SK-N-SH (cell line): ENCODE measurements around the gene MMAA. TPM values are rescaled to one million over a fixed set of nuclear protein-coding genes. Genes with fewer than 3 reads are reported as not detected.

ENCODE experiments used
- CTCF ChIA-PET: fragments of 300-600, 350-600 bp; formaldehyde crosslinking; extraction: SDS; loops from one replicate; lab custom pipeline; 2021; lab: Yijun Ruan, JAX
- POLR2A ChIA-PET: fragments of 350-600 bp; sonication (Branson Sonifier 250); formaldehyde crosslinking; extraction: SDS; loops from one replicate; lab custom pipeline; 2020; ENCODE audit warnings: antibody characterized with exemption, inconsistent platforms; lab: Yijun Ruan, JAX
- DNase-seq: peaks from one replicate; pipeline ENCODE4 v3.0.0; 2012
- H2AFZ ChIP-seq: fragments of 200-600 bp; sonication (generic); 2 replicates; pipeline ENCODE4 v1.8.1; 2016; ENCODE audit warnings: antibody characterized with exemption, mild to moderate bottlenecking, low read depth
- H3F3A ChIP-seq: fragments of 200-600 bp; sonication (generic); replicated peaks from 2 replicates; pipeline ENCODE3; 2016; ENCODE audit warnings: antibody characterized with exemption, mild to moderate bottlenecking; ENCODE audit not compliant: insufficient read depth
- H3K27ac ChIP-seq, 2 experiments: fragments of 200-500 bp in 1 of 2; fragments of 200-600 bp in 1 of 2; sonication (Bioruptor generic) in 1 of 2; sonication (generic), shearing (Covaris generic) in 1 of 2; 2 replicates each; pipeline versions ENCODE4 v1.5.1 to v1.6.1; 2014 to 2016; ENCODE audit warnings: low read depth in 2 of 2, inconsistent platforms in 1 of 2, low read length in 1 of 2, mild to moderate bottlenecking in 1 of 2, mixed read lengths in 1 of 2
- H3K27me3 ChIP-seq: fragments of 200-600 bp; sonication (generic), shearing (Covaris generic); 2 replicates; pipeline ENCODE4 v1.6.1; 2016; ENCODE audit warnings: mixed run types; ENCODE audit not compliant: insufficient read depth
- H3K36me3 ChIP-seq, 2 experiments: fragments of 200-500 bp in 1 of 2; fragments of 200-600 bp in 1 of 2; sonication (Bioruptor generic) in 1 of 2; sonication (generic) in 1 of 2; replicated peaks in 1 of 2; 2 replicates each; pipeline versions ENCODE3 to v1.5.1; 2014 to 2016; ENCODE audit warnings: low read length in 1 of 2, mild to moderate bottlenecking in 1 of 2; ENCODE audit not compliant: insufficient read depth in 2 of 2, control insufficient read depth in 1 of 2
- H3K4me1 ChIP-seq, 2 experiments: fragments of 200-500 bp in 1 of 2; fragments of 200-600 bp in 1 of 2; sonication (Bioruptor generic) in 1 of 2; sonication (generic), shearing (Covaris generic) in 1 of 2; 2 replicates each; pipeline versions ENCODE4 v1.5.1 to v1.6.1; 2014 to 2016; ENCODE audit warnings: low read depth in 1 of 2, low read length in 1 of 2, mixed run types in 1 of 2; ENCODE audit not compliant: insufficient read depth in 2 of 2, control insufficient read depth in 1 of 2
- H3K4me2 ChIP-seq: fragments of 200-600 bp; sonication (generic), shearing (Covaris generic); 2 replicates; pipeline ENCODE4 v1.6.1; 2017; ENCODE audit warnings: mixed run types
- H3K4me3 ChIP-seq, 2 experiments: fragments of 200-500 bp in 1 of 2; fragments of 200-600 bp in 1 of 2; sonication (Bioruptor generic) in 1 of 2; sonication (generic), shearing (Covaris generic) in 1 of 2; 2 replicates each; pipeline versions ENCODE4 v1.5.1 to v1.8.1; 2014 to 2016; ENCODE audit warnings: low read depth in 2 of 2, inconsistent platforms in 1 of 2, low read length in 1 of 2, mild to moderate bottlenecking in 1 of 2, mixed read lengths in 1 of 2, moderate library complexity in 1 of 2
- H3K79me2 ChIP-seq: fragments of 200-600 bp; sonication (generic); 2 replicates; pipeline ENCODE4 v1.8.1; 2017; ENCODE audit warnings: mild to moderate bottlenecking; ENCODE audit not compliant: insufficient read depth
- H3K9ac ChIP-seq: fragments of 200-600 bp; sonication (generic); 2 replicates; pipeline ENCODE4 v1.6.1; 2017; ENCODE audit warnings: mixed run types
- H3K9me2 ChIP-seq: fragments of 200-600 bp; sonication (generic); 2 replicates; pipeline ENCODE4 v1.6.1; 2017; ENCODE audit warnings: mixed run types
- H3K9me3 ChIP-seq: fragments of 200-600 bp; sonication (generic); 2 replicates; pipeline ENCODE4 v1.6.1; 2017; ENCODE audit warnings: mixed run types, mild to moderate bottlenecking, moderate library complexity
- H4K20me1 ChIP-seq: fragments of 200-600 bp; sonication (generic); 2 replicates; pipeline ENCODE4 v1.6.1; 2017; ENCODE audit warnings: mild to moderate bottlenecking, mixed run types; ENCODE audit not compliant: insufficient read depth
- CTCF ChIP-seq: fragments of 200-600 bp; sonication (generic); IDR thresholded peaks from 2 replicates; pipeline ENCODE4 v1.6.1; 2017; ENCODE audit warnings: antibody characterized with exemption, mild to moderate bottlenecking, moderate library complexity
- ELF1 ChIP-seq: IDR thresholded peaks from 2 replicates; pipeline ENCODE4 v1.4.0; 2012
- EZH2phosphoT487 ChIP-seq: fragments of 200-600 bp; sonication (generic); IDR thresholded peaks from 2 replicates; pipeline ENCODE4 v1.6.1; 2017; ENCODE audit warnings: low read depth, mixed run types, mild to moderate bottlenecking, antibody characterized with exemption, moderate library complexity, borderline replicate concordance
- FOSL2 ChIP-seq: IDR thresholded peaks from 2 replicates; pipeline ENCODE4 v1.4.0; 2012; ENCODE audit warnings: low read depth, mild to moderate bottlenecking, moderate library complexity, borderline replicate concordance
- FOXM1 ChIP-seq: IDR thresholded peaks from 2 replicates; pipeline ENCODE4 v1.4.0; 2012; ENCODE audit warnings: low read depth, mild to moderate bottlenecking
- GABPA ChIP-seq: IDR thresholded peaks from 2 replicates; pipeline ENCODE4 v1.4.0; 2012; ENCODE audit warnings: low read depth, mild to moderate bottlenecking
- MEF2A ChIP-seq: IDR thresholded peaks from 2 replicates; pipeline ENCODE4 v1.4.0; 2012; ENCODE audit warnings: low read depth, borderline replicate concordance
- NRF1 ChIP-seq: IDR thresholded peaks from 2 replicates; pipeline ENCODE4 v1.6.1; 2012; ENCODE audit warnings: low read depth, mild to moderate bottlenecking, low read length
- REST ChIP-seq: IDR thresholded peaks from 2 replicates; pipeline ENCODE4 v1.6.1; 2012; ENCODE audit warnings: mild to moderate bottlenecking, low read depth, low read length, moderate library complexity
- RXRA ChIP-seq: IDR thresholded peaks from 2 replicates; pipeline ENCODE4 v1.4.0; 2012; ENCODE audit warnings: low read depth, mild to moderate bottlenecking, borderline replicate concordance
- TAF1 ChIP-seq: IDR thresholded peaks from 2 replicates; pipeline ENCODE4 v1.6.1; 2012; ENCODE audit warnings: low read depth, mild to moderate bottlenecking, low read length, moderate library complexity, borderline replicate concordance
- YY1 ChIP-seq: IDR thresholded peaks from 2 replicates; pipeline ENCODE4 v1.4.0; 2012; ENCODE audit warnings: low read depth, mild to moderate bottlenecking
- ZBTB33 ChIP-seq: IDR thresholded peaks from 2 replicates; pipeline ENCODE4 v1.4.0; 2012; ENCODE audit warnings: low read depth, borderline replicate concordance
- WGBS: methylation state at CpG from one replicate; pipeline ENCODE4 v1.1.6; 2017; ENCODE audit warnings: low lambda C conversion rate; 5-methylcytosine and 5-hydroxymethylcytosine counted together
- polyA plus RNA-seq, 3 experiments: library from polyadenylated mRNA; depleted of rRNA; stranded (reverse); fragments of >200 nt; gene quantifications; 2 replicates each; pipeline ENCODE4 v1.2.3, GENCODE V29; 2012

The MMAA gene
- polyA plus RNA-seq, 1 of the 3 experiments (the other 2 are of a cell fraction), result 2.2 TPM

- Histone ChIP-seq H3K27ac (no peak overlapping the region), H3K9ac (no peak overlapping the region), H3K9me2 (no peaks in the 10 kb centered on the region), H2AFZ (no peak overlapping the region), H3K9me3 (no peaks in the 10 kb centered on the region), H3K36me3 (peaks cover 0 to 15% of the 10 kb centered on the region in 2 experiments), H4K20me1 (no peaks in the 10 kb centered on the region), H3K79me2 (no peaks in the 10 kb centered on the region), H3K27me3 (no peaks in the 10 kb centered on the region), H3F3A (no peaks in the 10 kb centered on the region), H3K4me1 (no peaks in the 10 kb centered on the region), H3K4me2 (no peak overlapping the region), H3K4me3 (no peak overlapping the region)
- DNase-seq, result no peak
- ChIA-PET CTCF (interaction anchor here (0.6 to 0.7 kb wide), 2 partner anchors 26 to 64 kb away, joined by 3 read pairs; no protein-coding TSS in a partner anchor), POLR2A (no interaction called here)
- TF ChIP-seq REST (no peak), FOSL2 (no peak), ELF1 (no peak), RXRA (no peak), MEF2A (no peak), TAF1 (no peak), NRF1 (no peak), GABPA (no peak), FOXM1 (no peak), CTCF (no peak), ZBTB33 (no peak), YY1 (no peak), EZH2phosphoT487 (no peak)
- WGBS, result 83% methylated on average over 1 of the region's 1 CpG
These were observed 24.1 kb downstream of the MMAA start for GRCh38 chr4:145643295-145643694.
